Stimulated activated CD4-positive, alpha-beta T cell treated with anti-CD3 and anti-CD28 coated beads, TNF-alpha, amount 100 ng/mL, for 48 hours (primary cell): ENCODE measurements around the gene SELL.
"Not testable (repeated sequence)": the region's sequence is repeated elsewhere in the genome, so short reads cannot be mapped to it uniquely, and the experiment has no call there.

Experiments used
- DNase-seq, 3 donors: peaks; one replicate each; pipeline ENCODE4 v3.0.0-alpha.2; 2020; ENCODE audit warnings: low read depth in 3 of 3

Gene SELL

DNA sequence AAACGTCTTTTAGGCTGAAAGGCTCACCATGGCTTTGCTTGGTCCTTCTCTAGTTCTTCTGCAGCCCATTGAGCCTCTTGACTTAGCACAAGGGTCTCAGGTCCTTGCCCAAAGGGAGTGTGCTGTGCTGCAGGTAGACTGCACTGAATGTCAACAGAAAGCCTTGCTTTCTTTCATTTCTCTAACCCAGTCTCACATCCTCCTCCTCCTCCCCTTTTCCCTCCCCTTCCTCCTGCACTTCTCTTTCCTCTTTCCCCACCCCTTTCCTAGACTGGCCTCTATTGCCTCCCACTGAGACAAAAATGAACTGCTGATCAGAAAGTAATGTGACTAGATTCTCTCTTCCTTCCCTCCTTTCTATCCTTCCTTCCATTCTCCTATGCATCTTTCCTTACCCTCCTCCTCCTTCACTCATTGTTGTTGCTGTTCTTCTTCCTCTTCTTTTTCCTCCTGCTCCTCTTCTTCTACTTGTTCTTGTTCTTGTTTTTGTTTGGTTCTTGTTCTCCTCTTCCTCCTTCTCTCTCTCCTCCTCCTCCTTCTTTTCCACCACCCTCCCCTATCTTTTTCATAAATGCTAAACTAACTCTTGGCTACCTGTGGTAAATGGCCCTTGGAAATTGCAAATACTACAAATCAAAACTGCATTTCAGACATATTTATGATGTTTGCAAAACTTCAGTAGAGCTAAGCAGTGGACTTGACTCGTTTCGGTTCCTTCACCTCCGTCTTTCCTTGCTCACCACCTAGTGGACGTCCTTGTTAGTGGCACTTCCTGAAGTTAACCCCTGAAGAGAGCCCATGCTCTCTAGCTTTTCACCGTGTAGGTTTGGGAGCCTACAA lies at the start of gene SELL:
SELL (minus strand) TSS at position 152 of the 840 bp plus-strand sequence; CDS start at position 30, 122 bp downstream.
- DNase-seq, result peak; percentile 57 to 68 (median 57)

DNA sequence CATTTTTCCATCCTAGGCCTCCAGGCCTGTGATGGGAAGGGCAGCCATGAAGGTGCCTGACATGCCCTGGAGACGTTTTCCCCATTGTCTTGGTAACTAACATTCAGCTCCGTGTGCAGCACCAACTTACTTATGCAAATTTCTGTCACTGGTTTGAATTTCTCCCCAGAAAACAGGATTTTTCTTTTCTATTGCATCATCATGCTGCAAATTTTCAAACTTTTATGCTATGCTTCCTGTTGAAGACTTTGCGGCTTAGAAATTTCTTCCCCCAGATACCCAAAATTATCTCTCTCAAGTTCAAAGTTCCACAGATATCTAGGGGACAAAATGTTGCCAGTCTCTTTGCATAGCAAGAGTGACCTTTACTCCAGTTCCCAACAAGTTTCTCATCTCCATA lies 47.6 kb upstream of the SELL start:
- no peak for DNase-seq

DNA sequence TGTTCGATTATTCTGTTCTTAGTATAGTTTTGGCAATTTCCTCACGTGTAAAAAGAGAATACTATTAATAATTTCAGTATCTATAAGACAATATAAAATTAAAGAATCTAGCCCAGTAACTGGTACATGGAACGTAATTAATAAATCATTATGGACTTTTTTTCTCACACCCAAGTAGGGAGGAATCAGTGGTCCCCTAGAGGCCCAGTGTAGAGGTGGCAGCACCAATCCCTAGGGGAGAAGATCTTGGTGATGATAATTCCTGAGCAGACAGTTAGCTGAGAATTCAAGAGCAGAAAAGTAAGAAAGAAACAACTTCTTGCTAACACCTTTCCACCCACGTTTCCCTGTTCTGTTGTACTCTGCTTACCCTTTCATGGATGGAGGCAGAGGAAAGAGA lies 42.1 kb upstream of the SELL start:
- no peak for DNase-seq

DNA sequence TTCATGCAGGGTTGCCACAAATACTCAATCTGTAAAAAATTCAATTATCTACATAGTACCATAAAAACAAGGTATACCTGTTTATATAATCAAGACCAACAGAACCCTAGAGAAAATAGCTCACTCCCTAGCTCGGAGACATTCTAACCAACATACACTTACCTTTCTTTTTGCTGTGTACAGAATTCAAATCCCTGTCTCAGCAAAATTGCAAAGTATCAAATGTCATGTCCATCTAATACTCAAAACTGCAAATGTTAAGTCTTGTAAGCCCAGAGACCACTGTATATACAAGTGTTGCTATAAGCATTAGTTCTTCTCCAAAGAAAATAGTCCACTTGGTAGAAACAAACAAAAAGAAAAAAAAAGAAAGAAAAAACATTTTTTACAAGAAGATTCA lies 38.6 kb upstream of the SELL start:
- DNase-seq, result no peak

DNA sequence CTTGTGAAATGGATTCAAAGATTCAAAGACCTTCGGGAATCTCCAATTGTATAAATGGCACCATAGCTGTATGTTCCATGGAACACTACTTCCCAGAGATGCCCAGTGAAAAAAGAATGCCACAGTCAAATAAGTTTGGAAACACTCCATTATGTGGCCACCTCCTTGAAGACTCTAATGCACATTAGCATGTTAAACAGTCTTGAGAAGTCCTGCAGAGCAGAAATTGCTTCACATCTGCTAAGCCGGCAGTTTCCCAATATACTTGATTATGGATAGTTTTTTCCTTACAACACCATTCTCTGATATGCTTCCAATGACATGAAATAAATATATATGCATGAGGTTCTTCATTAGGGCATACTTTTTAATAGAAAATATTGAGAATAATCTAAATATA lies 35.1 kb upstream of the SELL start:
- DNase-seq, result no peak

DNA sequence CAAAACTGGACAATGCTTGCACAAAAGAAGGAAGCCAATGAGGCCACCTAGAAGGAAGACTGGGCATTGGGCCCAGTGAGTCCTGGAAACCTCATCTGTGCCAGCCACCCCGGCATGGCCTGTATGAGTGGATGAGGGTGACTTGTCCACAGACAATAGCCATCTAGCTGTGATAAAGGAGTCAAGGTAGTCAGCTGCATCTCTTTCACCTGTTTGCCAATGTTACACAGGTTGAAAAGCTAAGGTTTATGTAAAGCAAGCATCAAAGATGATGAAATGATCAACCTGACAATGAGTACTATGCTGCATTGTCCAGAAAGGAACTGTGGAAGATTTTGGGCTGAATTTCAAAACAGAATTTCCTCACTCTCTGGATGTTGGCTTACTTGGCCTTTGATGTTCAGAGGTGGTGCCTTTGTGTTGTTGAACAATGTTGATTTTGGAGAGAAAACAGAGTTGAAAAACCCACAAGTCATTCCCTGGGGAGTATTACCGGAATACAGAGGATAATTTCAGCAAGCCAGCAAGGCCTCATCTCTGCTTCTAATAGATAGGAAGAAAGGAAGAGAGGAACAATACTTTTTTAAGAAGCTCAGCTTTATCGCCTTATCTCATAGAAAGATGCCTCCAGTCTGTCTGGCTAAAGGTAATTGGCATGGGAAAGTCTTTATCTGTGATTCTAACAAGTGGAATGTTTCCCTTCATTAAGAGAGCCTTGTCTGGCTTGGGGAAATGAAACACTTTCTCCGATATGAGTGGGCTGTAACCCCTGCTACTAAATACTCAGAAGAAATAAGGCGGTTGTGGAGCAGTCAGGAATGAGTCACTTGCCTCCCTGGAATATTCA lies 33.8 kb upstream of the SELL start:
- no peak for DNase-seq

DNA sequence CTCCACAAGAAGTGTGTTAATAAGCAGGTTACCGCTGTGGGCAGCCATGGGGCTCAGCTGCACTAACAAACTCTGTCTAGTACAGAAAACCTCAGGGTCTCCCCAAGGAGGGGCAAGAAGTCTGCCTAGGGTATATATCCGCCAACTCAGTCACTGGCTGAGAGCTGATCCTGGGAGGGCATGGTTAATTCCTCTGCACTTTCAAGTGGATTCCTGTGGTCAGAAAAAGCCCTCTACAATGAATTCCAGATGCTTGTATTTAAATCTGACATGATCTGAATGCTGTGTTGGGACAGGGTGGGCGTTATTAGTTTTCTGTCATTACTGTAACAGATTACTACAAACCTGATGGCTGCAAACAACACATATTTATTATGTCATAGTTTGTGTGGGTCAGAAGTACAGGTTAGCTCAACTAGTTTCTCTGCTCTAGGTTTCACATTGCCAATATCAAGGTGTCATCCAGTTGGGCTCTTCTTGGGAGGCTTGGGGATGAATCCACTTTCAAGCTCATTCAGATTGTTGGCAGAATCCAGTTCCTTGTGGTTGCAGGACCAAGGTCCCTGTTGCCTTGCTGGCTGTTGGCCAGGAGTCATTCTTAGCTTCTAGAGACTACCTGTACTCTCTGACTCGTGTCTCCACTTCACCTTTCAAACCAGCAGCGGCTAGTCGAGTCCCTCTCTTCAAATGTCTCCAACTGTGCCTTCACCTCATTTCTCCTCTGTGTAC lies 30.4 kb upstream of the SELL start:
- no peak for DNase-seq

DNA sequence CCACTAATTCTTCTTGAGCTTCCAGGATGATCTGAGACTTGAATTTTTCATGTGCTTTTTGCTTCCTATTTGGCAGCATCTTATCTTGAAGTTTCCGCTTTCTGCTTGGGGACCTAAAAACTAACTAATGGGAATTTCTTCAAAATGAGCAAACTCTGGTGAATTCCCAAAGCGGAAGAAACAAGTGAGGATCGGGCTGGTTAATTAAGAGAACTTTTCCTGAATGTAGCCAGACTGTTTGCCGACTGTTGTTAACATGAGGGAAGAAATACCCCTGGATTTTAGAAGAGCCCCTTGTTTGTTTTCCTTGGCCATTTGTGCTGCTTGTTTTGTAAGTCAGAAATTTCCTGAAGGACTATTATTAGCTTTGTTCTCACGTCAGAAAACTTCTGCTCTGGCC lies 28.6 kb upstream of the SELL start:
- no peak for DNase-seq

DNA sequence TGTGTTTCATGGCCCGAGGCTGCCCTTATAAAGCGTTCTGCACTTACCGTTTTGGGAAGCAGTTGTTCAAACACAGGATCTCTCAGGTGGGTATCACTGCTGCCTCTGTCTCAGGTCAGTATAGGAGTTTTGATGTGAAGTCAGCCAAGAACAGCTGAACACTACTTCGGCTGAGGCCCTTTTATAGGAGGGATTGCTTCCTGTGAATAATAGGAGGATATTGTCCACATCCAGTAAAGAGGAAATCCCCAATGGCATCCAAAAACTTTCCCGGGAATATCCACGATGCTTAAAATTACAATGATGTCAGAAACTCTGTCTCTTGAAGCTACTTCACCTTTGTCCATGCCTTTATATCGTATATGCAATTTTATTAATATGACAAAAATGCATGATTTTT lies 22.5 kb upstream of the SELL start, which contains the start of gene SELE:
SELE (minus strand) TSS at position 156 of the 400 bp plus-strand sequence. CDS start 467 bp downstream, outside the sequence.
- no peak for DNase-seq

DNA sequence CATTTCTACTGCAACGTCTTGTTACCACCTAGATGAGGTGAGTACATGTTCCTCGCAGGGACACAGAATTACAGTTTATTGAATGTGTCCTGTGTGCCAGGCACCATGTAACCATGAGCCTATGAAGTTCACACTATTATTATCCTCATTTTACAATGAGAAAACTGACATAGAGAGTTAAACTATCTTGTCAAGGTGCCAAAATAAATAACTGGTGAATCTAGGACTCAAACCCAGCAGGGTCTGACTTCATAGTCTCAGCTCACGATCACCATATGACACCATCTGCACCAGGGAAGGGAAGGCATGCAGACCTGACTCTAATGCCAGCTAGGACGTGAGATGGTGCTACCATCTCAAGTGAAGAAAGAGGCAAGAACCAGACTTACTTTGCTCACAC lies 20.0 kb upstream of the SELL start:
- no peak for DNase-seq

DNA sequence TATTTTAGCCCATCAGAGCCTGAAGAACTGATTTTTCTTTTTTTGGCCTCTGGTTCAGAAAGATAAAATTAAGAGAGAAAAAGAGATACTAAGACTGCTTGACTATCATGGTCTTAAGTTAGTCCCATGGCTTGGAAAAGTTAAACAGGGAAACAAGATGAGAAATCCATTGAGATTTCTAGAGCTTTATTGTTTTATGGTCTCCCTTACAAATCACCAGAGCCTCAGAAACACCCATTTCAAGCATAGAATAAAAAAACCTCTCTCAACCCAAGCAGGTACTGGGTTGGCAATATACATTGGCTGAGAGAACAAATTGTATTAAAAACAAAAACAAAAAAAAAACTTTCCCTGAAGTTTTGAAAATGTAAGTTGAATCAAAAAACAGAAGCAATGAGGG lies 18.6 kb upstream of the SELL start:
- no peak for DNase-seq

DNA sequence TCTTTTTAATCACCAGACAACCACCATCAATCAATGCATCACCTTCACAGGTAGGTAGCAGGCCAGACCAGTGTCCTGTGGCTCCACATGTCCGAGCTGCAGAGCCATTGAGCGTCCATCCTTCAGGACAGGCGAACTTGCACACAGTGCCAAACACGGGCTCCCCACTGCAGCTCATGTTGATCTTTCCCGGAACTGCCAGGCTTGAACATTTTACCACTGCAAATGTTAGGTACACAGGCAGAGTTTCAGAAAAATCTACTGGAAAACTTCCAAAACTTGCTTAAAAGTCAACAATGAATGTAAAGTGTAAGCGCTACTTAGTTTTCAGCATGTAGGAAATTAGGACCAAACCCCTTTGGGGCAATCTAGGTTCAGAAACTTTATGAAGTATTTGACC lies 15.9 kb upstream of the SELL start:
- no peak for DNase-seq

DNA sequence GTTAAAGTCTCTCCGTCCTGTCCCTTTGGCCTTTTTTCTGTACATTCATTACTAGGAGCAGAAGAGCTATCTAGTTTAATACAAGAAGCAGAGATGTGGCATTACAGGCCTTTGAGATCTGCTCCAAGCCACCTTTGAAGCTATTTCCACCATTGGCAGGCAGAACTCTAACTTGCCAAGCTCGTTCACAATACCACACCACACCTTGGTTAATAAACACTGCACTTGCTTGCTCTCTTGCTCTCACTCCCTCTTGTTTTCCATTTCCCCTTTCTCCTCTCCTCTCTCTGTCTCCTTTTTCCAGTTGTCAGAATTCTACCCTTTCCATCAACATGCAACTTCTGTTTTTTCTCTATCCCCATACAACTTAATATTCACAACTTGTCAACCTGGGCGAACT lies 15.4 kb upstream of the SELL start:
- no peak for DNase-seq

DNA sequence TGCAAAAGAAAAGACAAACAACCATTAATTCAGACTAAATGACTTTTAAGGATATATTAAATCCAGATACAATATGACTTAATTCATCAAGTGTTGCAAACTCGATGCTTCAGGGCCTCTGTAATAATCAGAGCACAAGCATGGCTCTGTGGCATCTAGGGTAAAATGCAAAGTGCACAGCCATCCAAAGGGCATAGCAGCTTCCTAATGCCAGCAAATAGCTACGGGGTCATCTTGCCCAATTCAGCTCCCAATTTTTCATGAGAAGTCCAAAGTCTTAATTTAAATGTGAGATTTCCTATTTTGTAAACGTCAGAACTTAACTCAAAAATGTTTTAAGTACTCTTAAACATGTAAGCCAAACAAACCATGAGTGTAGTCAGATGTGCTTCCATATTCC lies 14.5 kb upstream of the SELL start:
- DNase-seq, result no peak

DNA sequence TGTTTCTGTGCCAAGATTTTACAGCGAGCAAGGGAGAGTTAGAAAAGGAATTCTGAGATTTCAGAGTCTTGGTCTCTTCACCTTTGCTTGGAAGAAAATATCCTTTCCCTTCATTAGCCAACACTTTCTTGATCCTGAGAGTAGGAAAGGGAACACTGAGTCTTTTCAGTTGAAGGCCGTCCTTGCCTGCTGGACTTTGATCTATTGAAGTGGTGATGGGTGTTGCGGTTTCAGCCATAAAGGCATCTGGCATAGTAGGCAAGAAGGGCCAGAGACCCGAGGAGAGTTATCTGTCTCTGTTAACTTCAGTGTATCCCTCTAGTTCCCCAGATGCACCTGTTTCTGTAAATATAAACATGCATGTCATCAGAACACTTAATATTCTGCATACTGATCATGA lies 12.7 kb upstream of the SELL start:
- DNase-seq, result no peak

DNA sequence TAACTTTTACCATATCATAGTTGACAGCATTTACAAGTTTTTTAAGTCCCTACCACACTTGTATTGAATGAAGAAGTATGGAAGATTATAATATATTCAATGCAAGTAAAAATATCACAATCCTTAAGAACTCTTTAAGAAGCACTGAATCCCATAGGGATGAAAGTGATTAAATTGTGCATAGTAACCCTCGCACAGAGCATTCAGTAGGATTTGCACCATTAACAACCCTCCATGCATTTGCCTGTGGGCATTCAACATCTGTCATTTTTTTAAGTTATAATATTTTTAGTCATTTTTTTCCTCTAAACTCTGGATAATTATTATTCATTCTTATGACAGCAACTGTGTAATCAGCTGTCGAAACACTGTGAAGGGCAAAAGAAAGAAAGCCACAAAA lies 12.3 kb upstream of the SELL start:
- DNase-seq, result no peak

DNA sequence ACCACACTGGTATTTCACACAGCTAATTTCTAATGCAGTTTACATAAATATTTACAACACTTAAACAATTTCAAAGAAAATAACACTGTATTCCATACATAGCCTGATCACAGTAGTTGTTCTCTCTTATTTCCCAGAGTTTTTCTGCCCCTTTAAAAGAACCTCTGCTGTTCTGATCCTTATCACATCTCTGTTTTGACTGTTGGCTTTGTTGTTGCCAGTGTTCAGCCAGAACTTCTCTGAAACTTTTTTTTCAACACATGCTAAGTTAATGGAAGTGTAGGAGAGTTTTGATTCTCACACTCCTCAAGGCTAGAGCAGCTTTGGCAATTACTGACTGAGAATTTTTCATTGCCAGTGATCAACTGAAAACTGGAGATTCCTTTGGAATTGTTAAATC lies 11.4 kb upstream of the SELL start:
- no peak for DNase-seq

DNA sequence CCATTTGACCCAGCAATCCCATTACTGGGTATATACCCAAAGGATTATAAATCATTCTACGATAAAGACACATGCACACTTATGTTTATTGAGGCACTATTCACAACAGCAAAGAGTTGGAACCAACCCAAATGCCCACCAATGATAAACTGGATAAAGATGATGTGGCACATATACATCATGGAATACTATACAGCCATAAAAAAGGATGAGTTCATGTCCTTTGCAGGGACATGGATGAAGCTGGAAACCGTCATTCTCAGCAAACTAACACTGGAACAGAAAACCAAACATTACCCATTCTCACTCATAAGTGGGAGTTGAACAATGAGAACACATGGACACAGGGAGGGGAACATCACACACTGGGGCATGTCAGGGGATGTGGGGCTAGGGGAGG lies 3.7 kb upstream of the SELL start:
- not testable (repeated sequence) for DNase-seq

DNA sequence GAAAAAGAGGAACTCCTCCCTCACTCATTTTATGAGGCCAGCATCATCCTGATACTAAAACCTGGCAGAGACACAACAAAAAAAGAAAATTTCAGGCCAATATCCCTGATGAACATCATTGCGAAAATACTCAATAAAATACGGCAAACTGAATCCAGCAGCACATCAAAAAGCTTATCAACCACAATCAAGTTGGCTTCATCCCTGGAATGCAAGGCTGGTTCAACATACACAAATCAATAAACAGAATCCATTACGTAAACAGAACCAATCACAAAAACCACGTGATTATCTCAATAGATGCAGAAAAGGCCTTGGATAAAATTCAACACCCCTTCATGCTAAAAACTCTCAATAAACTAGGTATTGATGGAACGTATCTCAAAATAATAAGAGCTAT lies 1.7 kb upstream of the SELL start:
- not testable (repeated sequence) for DNase-seq

DNA sequence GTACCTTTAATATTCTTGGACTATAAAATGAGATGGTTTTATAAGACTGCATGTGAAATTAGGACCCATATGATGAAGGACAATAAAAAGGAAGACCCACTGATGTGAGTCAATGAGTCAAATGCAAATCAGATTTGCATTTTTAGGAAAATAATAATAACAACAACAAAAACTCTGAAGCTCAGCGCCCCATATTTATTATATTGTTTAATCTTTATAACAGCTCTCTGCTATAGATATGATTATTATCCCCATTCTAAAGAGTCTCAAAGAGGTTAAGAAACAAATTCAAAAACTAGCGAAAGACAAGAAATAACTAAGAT lies 850 bp upstream of the SELL start:
- no peak for DNase-seq

DNA sequence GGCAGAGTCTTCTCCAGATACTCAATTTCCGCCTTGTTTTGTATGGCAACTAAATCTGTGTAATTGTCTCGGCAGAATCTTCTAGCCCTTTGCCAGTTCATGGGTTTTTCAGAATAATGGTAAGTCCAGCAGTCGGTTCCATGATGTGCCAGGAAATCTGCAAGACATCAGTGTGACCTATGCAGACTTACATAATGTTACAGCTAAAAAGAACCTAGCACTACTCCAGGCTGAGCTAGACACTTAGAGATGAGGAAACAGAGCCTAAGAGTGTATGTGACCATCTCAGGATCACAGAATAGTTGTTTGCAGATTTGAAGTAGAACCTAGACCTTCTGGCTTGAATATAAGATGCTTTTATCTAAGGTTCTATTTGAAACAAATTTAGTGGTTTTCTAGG lies 2.8 kb downstream of the SELL start:
- no peak for DNase-seq

DNA sequence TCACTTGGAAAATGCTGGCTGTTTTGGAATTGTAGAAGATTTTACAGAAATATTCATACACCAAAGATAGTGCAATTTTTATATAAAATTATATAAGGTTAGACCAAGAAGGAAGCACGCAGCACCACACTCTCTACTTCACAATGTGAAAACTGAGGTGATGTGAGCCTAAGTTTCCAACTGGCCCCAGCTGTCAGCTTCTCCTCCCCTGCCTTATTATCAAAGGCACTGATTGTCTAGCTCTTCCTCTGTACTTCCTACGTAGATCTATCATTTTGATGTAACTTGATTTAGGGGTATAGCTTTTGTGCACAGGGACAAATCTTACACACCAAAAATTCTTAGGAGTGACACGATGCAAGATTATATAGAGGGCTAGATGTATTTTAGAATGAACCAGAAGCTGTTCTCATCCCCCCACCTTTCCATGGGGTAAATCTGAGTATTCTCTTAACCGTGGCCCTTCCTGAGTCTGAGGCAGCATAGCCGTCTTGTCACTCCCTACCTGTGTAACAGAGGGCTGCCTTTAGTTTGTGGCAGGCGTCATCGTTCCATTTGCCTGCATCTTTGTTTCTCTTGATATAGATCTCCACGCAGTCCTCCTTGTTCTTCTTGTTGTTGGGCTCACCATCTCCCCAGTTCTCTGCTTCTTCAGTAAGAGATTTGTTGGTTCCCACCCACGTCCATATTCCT lies 3.4 kb downstream of the SELL start:
- no peak for DNase-seq
